Measurements from ENCODE around the gene ABCA4. TPM values are rescaled to one million over a fixed set of nuclear protein-coding genes. Genes with fewer than 3 reads are reported as not detected.

ABCA4 gene
- total RNA-seq, 1 experiment from 2014 or later: not detected

DNA sequence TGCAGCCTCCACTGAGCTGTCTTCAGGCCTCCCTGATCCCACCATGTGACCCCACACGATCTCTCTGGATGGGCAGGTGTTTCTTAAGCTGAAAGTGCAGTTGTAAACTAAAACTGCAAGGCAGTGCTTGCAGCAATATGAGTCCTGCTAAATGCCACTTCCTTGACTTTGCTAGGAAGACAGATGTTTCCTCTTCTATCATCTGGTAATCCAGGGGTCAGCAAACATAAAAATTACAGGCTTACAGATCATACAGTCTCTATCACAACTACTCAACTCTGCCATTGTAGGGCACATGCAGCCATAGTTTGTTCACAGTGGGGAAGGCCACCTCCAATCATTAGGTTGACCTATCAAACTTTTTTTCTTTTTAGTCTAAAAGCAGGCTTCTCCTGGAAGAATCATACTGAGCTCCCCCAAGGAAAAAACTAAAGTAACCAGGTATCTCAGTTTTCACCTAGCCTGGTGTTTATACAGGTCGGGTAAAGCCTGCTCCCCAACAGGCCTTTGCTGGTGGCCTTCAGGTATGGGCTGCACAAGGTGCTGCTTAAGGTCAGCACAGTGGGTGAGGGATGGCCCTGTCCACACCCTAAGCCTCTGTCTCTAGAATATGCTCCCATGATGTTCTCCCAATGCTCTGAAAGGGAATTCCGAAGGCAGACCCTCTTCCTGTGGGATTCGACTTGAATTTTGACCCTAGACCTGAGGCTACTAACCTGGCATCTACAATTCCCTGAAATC is 10.8 kb downstream of the ABCA4 start:
- H3K27ac Mint-ChIP-seq (ENCODE audit: low read depth, unreplicated experiment): no peak overlapping the region
- TF ChIP-seq, protein P1, sequence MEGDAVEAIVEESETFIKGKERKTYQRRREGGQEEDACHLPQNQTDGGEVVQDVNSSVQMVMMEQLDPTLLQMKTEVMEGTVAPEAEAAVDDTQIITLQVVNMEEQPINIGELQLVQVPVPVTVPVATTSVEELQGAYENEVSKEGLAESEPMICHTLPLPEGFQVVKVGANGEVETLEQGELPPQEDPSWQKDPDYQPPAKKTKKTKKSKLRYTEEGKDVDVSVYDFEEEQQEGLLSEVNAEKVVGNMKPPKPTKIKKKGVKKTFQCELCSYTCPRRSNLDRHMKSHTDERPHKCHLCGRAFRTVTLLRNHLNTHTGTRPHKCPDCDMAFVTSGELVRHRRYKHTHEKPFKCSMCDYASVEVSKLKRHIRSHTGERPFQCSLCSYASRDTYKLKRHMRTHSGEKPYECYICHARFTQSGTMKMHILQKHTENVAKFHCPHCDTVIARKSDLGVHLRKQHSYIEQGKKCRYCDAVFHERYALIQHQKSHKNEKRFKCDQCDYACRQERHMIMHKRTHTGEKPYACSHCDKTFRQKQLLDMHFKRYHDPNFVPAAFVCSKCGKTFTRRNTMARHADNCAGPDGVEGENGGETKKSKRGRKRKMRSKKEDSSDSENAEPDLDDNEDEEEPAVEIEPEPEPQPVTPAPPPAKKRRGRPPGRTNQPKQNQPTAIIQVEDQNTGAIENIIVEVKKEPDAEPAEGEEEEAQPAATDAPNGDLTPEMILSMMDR (IDR thresholded peaks at IDR 0.05; ENCODE audit: unreplicated experiment): no peak
- H3K4me3 Mint-ChIP-seq (ENCODE audit: unreplicated experiment): no peak overlapping the region
- ChIA-PET POLR2A (no interaction called here), CTCF (interaction anchor here (0.6 kb wide), 1 partner anchor 8 kb away, joined by 5 read pairs; no protein-coding TSS in a partner anchor)
- DNase-seq (ENCODE audit: unreplicated experiment): no peak
- no peaks in the 10 kb centered on the region for H3K9me3 Mint-ChIP-seq (ENCODE audit: unreplicated experiment)
- peaks cover 23% of the 10 kb centered on the region for H3K27me3 Mint-ChIP-seq (ENCODE audit: insufficient read depth, unreplicated experiment)
- H3K4me1 Mint-ChIP-seq (ENCODE audit: insufficient read depth, unreplicated experiment): no peaks in the 10 kb centered on the region
- intact Hi-C loops (cut with micrococcal nuclease): no loop called here
- peaks cover 5% of the 10 kb centered on the region for H3K36me3 Mint-ChIP-seq (ENCODE audit: insufficient read depth, unreplicated experiment)
- BruUV-seq (replicated peaks): no TSS peak

DNA sequence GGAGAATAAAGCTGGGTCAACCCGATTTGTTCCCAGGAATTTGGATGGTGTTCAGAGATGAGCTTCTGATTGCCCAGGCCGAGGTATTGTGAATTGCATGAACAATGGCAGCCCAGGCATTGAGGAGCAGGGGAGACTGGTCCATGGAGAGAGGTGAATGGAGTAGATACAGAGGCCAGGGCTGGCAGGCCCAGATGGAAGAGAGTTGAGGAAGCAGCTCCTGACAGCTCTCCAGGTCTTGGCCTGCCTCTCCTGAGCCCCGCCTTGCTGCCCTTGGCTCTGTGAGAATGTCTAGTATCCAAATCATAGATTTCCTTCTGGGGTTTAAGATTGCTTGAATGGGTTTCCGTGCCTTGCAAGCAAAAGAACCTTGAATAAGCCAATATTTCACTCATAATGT is 11.5 kb downstream of the ABCA4 start:
- H3K4me3 Mint-ChIP-seq (ENCODE audit: unreplicated experiment): no peak overlapping the region
- TF ChIP-seq, protein P1 (IDR thresholded peaks at IDR 0.05; ENCODE audit: unreplicated experiment): no peak
- DNase-seq (ENCODE audit: unreplicated experiment): no peak
- peaks cover 5% of the 10 kb centered on the region for H3K36me3 Mint-ChIP-seq (ENCODE audit: insufficient read depth, unreplicated experiment)
- POLR2A ChIA-PET: no interaction called here
- no peak overlapping the region for H3K27ac Mint-ChIP-seq (ENCODE audit: low read depth, unreplicated experiment)
- H3K9me3 Mint-ChIP-seq (ENCODE audit: unreplicated experiment): no peaks in the 10 kb centered on the region
- no TSS peak for BruUV-seq (replicated peaks)
- peaks cover 23% of the 10 kb centered on the region for H3K27me3 Mint-ChIP-seq (ENCODE audit: insufficient read depth, unreplicated experiment)
- intact Hi-C loops (cut with micrococcal nuclease): no loop called here
- CTCF ChIA-PET: no interaction called here
- no peaks in the 10 kb centered on the region for H3K4me1 Mint-ChIP-seq (ENCODE audit: insufficient read depth, unreplicated experiment)

DNA sequence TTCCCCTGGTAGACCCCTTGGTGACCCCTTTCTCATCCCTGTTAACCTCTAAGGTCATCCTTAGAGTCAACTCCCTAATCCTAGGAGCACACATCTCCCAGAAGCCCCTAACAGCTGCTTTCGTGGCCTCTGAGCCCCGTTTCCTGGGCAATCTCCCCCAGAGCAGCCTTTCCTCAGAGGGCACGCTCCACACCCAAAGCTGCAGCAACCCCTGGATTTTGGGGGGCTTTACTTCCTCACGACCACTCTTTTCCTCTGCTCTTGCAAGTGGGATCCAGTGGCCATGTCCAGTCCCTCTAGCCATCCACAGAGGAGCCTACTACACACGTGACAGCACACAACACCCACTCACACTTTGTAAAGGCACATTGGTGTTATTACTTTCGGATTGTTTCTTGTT is 13.8 kb downstream of the ABCA4 start:
- Mint-ChIP-seq H3K36me3 (ENCODE audit: insufficient read depth, unreplicated experiment) (peaks cover 5% of the 10 kb centered on the region), H3K27me3 (ENCODE audit: insufficient read depth, unreplicated experiment) (peaks cover 23% of the 10 kb centered on the region), H3K4me1 (ENCODE audit: insufficient read depth, unreplicated experiment) (no peaks in the 10 kb centered on the region), H3K27ac (ENCODE audit: low read depth, unreplicated experiment) (no peak overlapping the region), H3K9me3 (ENCODE audit: unreplicated experiment) (no peaks in the 10 kb centered on the region), H3K4me3 (ENCODE audit: unreplicated experiment) (no peak overlapping the region)
- ChIA-PET POLR2A (interaction anchor here (0.6 kb wide), 1 partner anchor 15 kb away, joined by 3 read pairs; no protein-coding TSS in a partner anchor), CTCF (no interaction called here)
- TF ChIP-seq, protein P1 (IDR thresholded peaks at IDR 0.05; ENCODE audit: unreplicated experiment): no peak
- intact Hi-C loops (cut with micrococcal nuclease): no loop called here
- DNase-seq (ENCODE audit: unreplicated experiment): no peak
- BruUV-seq (replicated peaks): no TSS peak

DNA sequence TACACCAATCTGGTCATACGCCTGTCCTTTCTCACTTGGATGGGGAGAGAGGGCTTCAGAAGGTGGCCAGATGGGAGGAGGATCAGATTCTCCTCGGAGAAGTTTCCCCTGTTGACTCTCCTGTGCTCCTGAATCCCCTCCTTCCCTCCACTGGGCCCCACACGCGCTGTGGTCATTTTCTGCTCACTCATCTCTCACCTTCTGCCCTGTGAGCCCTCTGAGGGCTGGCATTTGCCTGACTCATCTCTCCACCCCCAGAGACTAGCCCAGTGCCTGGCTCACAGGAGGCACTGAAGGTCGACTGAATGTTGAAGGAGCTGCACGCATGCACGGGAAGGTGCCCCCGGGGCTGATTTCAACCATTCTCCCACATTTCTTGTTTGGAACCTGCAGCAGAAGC is 14.2 kb downstream of the ABCA4 start:
- Mint-ChIP-seq H3K27me3 (ENCODE audit: insufficient read depth, unreplicated experiment) (peaks cover 23% of the 10 kb centered on the region), H3K9me3 (ENCODE audit: unreplicated experiment) (no peaks in the 10 kb centered on the region), H3K36me3 (ENCODE audit: insufficient read depth, unreplicated experiment) (peaks cover 5% of the 10 kb centered on the region), H3K4me1 (ENCODE audit: insufficient read depth, unreplicated experiment) (no peaks in the 10 kb centered on the region), H3K4me3 (ENCODE audit: unreplicated experiment) (no peak overlapping the region), H3K27ac (ENCODE audit: low read depth, unreplicated experiment) (no peak overlapping the region)
- DNase-seq (ENCODE audit: unreplicated experiment): no peak
- TF ChIP-seq, protein P1 (IDR thresholded peaks at IDR 0.05; ENCODE audit: unreplicated experiment): no peak
- intact Hi-C loops (cut with micrococcal nuclease): no loop called here
- POLR2A ChIA-PET: no interaction called here
- no TSS peak for BruUV-seq (replicated peaks)
- CTCF ChIA-PET: no interaction called here
